Liver (tissue), 9 donors: Measurements from ENCODE around the gene ENAH. TPM values are rescaled to one million over a fixed set of nuclear protein-coding genes. Genes with fewer than 3 reads are reported as not detected.
A peak's percentile ranks its signal among the peaks of the same experiment; 100 is the strongest.

ENCODE experiments used
- DNase-seq: peaks from one replicate; pipeline ENCODE4 v3.0.0-alpha.2; 2017; ENCODE audit warnings: low spot score
- H3K27ac ChIP-seq, 2 donors: one replicate each; pipeline ENCODE4 v1.7.0; 2013; ENCODE audit warnings: inconsistent platforms in 2 of 2, low read length in 2 of 2, control low read depth in 1 of 2, low read depth in 1 of 2, mild to moderate bottlenecking in 1 of 2
- H3K27me3 ChIP-seq, 4 donors: one replicate each; pipeline versions ENCODE4 v1.6.1 to v1.7.0; 2013; ENCODE audit warnings: low read length in 3 of 4, inconsistent platforms in 1 of 4, mild to moderate bottlenecking in 1 of 4, moderate library complexity in 1 of 4; ENCODE audit not compliant: control insufficient read depth in 4 of 4, insufficient read depth in 4 of 4
- H3K36me3 ChIP-seq, 4 donors: one replicate each; pipeline versions ENCODE4 v1.6.1 to v1.7.0; 2013; ENCODE audit warnings: low read length in 3 of 4, mild to moderate bottlenecking in 3 of 4, low read depth in 1 of 4, moderate library complexity in 1 of 4; ENCODE audit not compliant: control insufficient read depth in 4 of 4, insufficient read depth in 3 of 4
- H3K4me1 ChIP-seq, 4 donors: one replicate each; pipeline versions ENCODE4 v1.6.1 to v1.7.0; 2013; ENCODE audit warnings: low read length in 3 of 4, mild to moderate bottlenecking in 3 of 4, moderate library complexity in 1 of 4; ENCODE audit not compliant: control insufficient read depth in 4 of 4, insufficient read depth in 4 of 4
- H3K4me3 ChIP-seq, 3 donors: one replicate each; pipeline versions ENCODE4 v1.6.1 to v1.7.0; 2013; ENCODE audit warnings: low read length in 3 of 3, control low read depth in 1 of 3, low read depth in 1 of 3, mild to moderate bottlenecking in 1 of 3
- H3K9ac ChIP-seq, 2 donors: one replicate each; pipeline ENCODE4 v1.7.0; 2013; ENCODE audit warnings: low read length in 2 of 2, mild to moderate bottlenecking in 2 of 2, moderate library complexity in 2 of 2, control low read depth in 1 of 2, low read depth in 1 of 2
- H3K9me3 ChIP-seq, 4 donors: one replicate each; pipeline versions ENCODE4 v1.6.1 to v1.7.0; 2013; ENCODE audit warnings: low read length in 3 of 4; ENCODE audit not compliant: control insufficient read depth in 4 of 4
- ATF3 ChIP-seq: IDR thresholded peaks from 2 replicates; pipeline ENCODE4 v1.6.1; 2016; ENCODE audit warnings: antibody characterized with exemption
- CTCF ChIP-seq: fragments of 150-350 bp; IDR thresholded peaks from 2 replicates; pipeline ENCODE4 v1.5.1; 2017; ENCODE audit warnings: improper control_type of control experiment, low read depth, low read length; ENCODE audit not compliant: missing input control
- EGR1 ChIP-seq, 2 donors: IDR thresholded peaks; 2 replicates each; pipeline ENCODE4 v1.6.1; 2016 to 2018; ENCODE audit warnings: antibody characterized with exemption in 2 of 2, low read depth in 2 of 2
- FOXA1 ChIP-seq: IDR thresholded peaks from 2 replicates; pipeline ENCODE4 v1.6.1; 2016; ENCODE audit warnings: antibody characterized with exemption
- FOXA2 ChIP-seq: IDR thresholded peaks from 2 replicates; pipeline ENCODE4 v1.6.1; 2016; ENCODE audit warnings: antibody characterized with exemption
- GABPA ChIP-seq, 2 donors: IDR thresholded peaks in 1 of 2; conservative IDR thresholded peaks in 1 of 2; 2 replicates each; pipeline ENCODE4 v1.6.1; 2016; ENCODE audit warnings: antibody characterized with exemption in 2 of 2, mild to moderate bottlenecking in 1 of 2, moderate library complexity in 1 of 2
- HNF4A ChIP-seq, 2 donors: conservative IDR thresholded peaks; 2 replicates each; pipeline ENCODE4 v1.6.1; 2016; ENCODE audit warnings: antibody characterized with exemption in 2 of 2, mild to moderate bottlenecking in 2 of 2
- HNF4G ChIP-seq: IDR thresholded peaks from 2 replicates; pipeline ENCODE4 v1.6.1; 2016; ENCODE audit warnings: antibody characterized with exemption
- JUND ChIP-seq, 2 donors: IDR thresholded peaks; 2 replicates each; pipeline ENCODE4 v1.6.1; 2016; ENCODE audit warnings: antibody characterized with exemption in 2 of 2
- MAX ChIP-seq: IDR thresholded peaks from 2 replicates; pipeline ENCODE4 v1.6.1; 2016; ENCODE audit warnings: antibody characterized with exemption
- NR2F2 ChIP-seq: IDR thresholded peaks from 2 replicates; pipeline ENCODE4 v1.6.1; 2016; ENCODE audit warnings: antibody characterized with exemption
- RAD21 ChIP-seq, 2 donors: IDR thresholded peaks; 2 replicates each; pipeline ENCODE4 v1.6.1; 2016; ENCODE audit warnings: antibody characterized with exemption in 2 of 2, mild to moderate bottlenecking in 2 of 2
- REST ChIP-seq: IDR thresholded peaks from 2 replicates; pipeline ENCODE4 v1.6.1; 2016; ENCODE audit warnings: antibody characterized with exemption, mild to moderate bottlenecking
- RXRA ChIP-seq, 2 donors: IDR thresholded peaks; 2 replicates each; pipeline ENCODE4 v1.6.1; 2017 to 2018; ENCODE audit warnings: antibody characterized with exemption in 2 of 2, mild to moderate bottlenecking in 1 of 2
- SP1 ChIP-seq: IDR thresholded peaks from 2 replicates; pipeline ENCODE4 v1.6.1; 2018; ENCODE audit warnings: antibody characterized with exemption, mild to moderate bottlenecking
- TAF1 ChIP-seq: conservative IDR thresholded peaks from 2 replicates; pipeline ENCODE4 v1.6.1; 2016; ENCODE audit warnings: antibody characterized with exemption, mild to moderate bottlenecking
- YY1 ChIP-seq: IDR thresholded peaks from 2 replicates; pipeline ENCODE4 v1.6.1; 2016; ENCODE audit warnings: antibody characterized with exemption, mild to moderate bottlenecking
- ZBTB33 ChIP-seq: IDR thresholded peaks from 2 replicates; pipeline ENCODE4 v1.6.1; 2016; ENCODE audit warnings: antibody characterized with exemption
- WGBS: extraction: QIAGEN DNeasy Blood & Tissue Kit; methylation state at CpG from one replicate; pipeline ENCODE4 v1.1.7; 2013; 5-methylcytosine and 5-hydroxymethylcytosine counted together
- polyA plus RNA-seq, 2 donors: library from polyadenylated mRNA; stranded (reverse) in 1 of 2; unstranded in 1 of 2; fragments of 200-250 nt in 1 of 2; fragments of >200 nt in 1 of 2; fragmentation: Nextera tagmentation in 1 of 2; extraction: Ambion mirVana in 1 of 2; gene quantifications; one replicate each; pipeline versions ENCODE4 v1.2.1 to v1.2.3, GENCODE V29; 2013 to 2015
- total RNA-seq, 2 donors: library from RNA; depleted of rRNA; stranded (reverse); fragments of >200 nt; gene quantifications; one replicate each; pipeline ENCODE4 v1.2.3, GENCODE V29; 2014
- donor health status: healthy.
- donor health status: healthy.
- donor health status: healthy.
- donor health status: healthy.
- donor health status: healthy.

The ENAH gene
- total and polyA plus RNA-seq, 4 donors, result 2.8 to 8.4 (median 4.5) TPM

- Histone ChIP-seq H3K27ac (peak overlapping the region; percentile 37 to 61), H3K36me3 (no peaks in the 10 kb centered on the region), H3K4me1 (peaks cover 8 to 42% (median 35%) of the 10 kb centered on the region in 4 donors), H3K9me3 (no peaks in the 10 kb centered on the region), H3K4me3 (no peak overlapping the region), H3K27me3 (no peaks in the 10 kb centered on the region), H3K9ac (peak overlapping the region in 1 of 2 donors; percentile 36)
- DNase-seq, result no peak
- TF ChIP-seq RXRA (IDR thresholded peaks at IDR 0.05) (peak in 1 of 2 donors; percentile 25), HNF4A (conservative IDR thresholded peaks at IDR 0.05) (peak in 1 of 2 donors; percentile 42), JUND (IDR thresholded peaks at IDR 0.05) (peak in 1 of 2 donors; percentile 61), CTCF (no peak), SP1 (peak; percentile 16), FOXA2 (peak; percentile 54), YY1 (no peak)
- 28% methylated on average over 2 of the region's 2 CpGs for WGBS
These were observed 38.5 kb upstream of the ENAH start for GRCh38 chr1:225691377-225691776.

- Histone ChIP-seq H3K4me3 (no peak overlapping the region), H3K9me3 (no peaks in the 10 kb centered on the region), H3K27me3 (no peaks in the 10 kb centered on the region), H3K4me1 (peaks cover 5 to 31% (median 24%) of the 10 kb centered on the region in 4 donors), H3K36me3 (no peaks in the 10 kb centered on the region), H3K27ac (no peak overlapping the region), H3K9ac (no peak overlapping the region)
- TF ChIP-seq HNF4A (conservative IDR thresholded peaks at IDR 0.05) (no peak), JUND (IDR thresholded peaks at IDR 0.05) (no peak), SP1 (no peak), TAF1 (no peak)
- 92% methylated on average over 2 of the region's 2 CpGs for WGBS
- DNase-seq, result no peak
These were observed 37.0 kb upstream of the ENAH start for GRCh38 chr1:225689882-225690459.

- H3K9ac ChIP-seq, result no peak overlapping the region
- WGBS, result 91% methylated on average over 2 of the region's 2 CpGs
- H3K36me3 ChIP-seq, result no peaks in the 10 kb centered on the region
- H3K27ac ChIP-seq, result no peak overlapping the region
- no peak overlapping the region for H3K4me3 ChIP-seq
- H3K27me3 ChIP-seq, result no peaks in the 10 kb centered on the region
- H3K9me3 ChIP-seq, result no peaks in the 10 kb centered on the region
- H3K4me1 ChIP-seq, result peaks cover 2 to 15% (median 13%) of the 10 kb centered on the region in 4 donors
- no peak for DNase-seq
- no peak for TF ChIP-seq FOXA2
- no peak for TF ChIP-seq HNF4G
- TF ChIP-seq NR2F2, result no peak
- TF ChIP-seq ATF3, result no peak
- TF ChIP-seq RXRA (IDR thresholded peaks at IDR 0.05), result no peak
- TF ChIP-seq RAD21 (IDR thresholded peaks at IDR 0.05), result no peak
- no peak for TF ChIP-seq REST
- TF ChIP-seq FOXA1, result no peak
- no peak for TF ChIP-seq EGR1 (IDR thresholded peaks at IDR 0.05; ENCODE audit: low read depth in 2 of 2)
- no peak for TF ChIP-seq YY1
- TF ChIP-seq JUND (IDR thresholded peaks at IDR 0.05), result no peak
- TF ChIP-seq SP1, result no peak
- TF ChIP-seq GABPA (IDR thresholded peaks at IDR 0.05 in 1 of 2, conservative IDR thresholded peaks at IDR 0.05 in 1 of 2), result no peak
- no peak for TF ChIP-seq MAX
- no peak for TF ChIP-seq HNF4A (conservative IDR thresholded peaks at IDR 0.05)
- no peak for TF ChIP-seq ZBTB33
These were observed 35.4 kb upstream of the ENAH start for GRCh38 chr1:225688345-225688744.
